Measurements from ENCODE around the gene COL18A1. TPM values are rescaled to one million over a fixed set of nuclear protein-coding genes. Genes with fewer than 3 reads are reported as not detected.

COL18A1 gene
- total RNA-seq, 1 donor from 2014 or later = 61.1 TPM

DNA sequence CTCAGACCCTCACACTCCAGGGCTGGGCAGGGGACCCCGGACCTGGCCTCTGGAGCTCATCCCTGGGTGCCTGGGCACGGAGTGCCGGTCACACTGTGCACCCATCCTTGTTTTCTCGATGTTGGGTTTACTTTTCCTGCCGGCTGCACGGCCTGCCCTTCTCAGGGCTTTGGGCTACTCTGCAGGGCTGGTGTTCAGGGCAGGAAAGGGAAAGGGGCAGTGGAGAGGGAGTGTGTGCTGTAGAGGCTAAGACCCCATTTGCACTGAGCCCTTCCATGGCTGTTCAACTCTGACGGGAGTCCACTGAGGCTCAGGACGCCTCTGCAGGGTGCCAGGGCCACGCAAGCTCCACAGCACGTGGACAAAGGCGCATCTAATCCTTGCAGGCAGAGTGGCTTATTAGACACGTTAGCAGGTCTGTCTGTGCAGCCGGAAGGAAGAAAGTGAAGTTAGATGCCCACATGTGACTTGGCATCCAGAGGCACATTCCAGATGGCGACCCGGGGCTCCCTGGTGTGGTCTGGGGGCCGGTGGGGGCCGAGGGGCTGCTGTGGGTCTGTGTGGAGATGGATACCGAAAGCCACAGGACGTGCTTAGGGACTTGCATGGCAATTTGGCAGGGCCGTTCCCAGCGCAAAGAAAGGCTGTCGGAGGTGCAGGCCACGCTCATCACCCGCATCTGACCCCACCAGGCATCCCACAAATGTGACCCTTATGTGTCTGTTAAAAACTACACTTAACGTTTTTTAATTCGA lies 33.6 kb downstream of the COL18A1 start:
- Mint-ChIP-seq H3K36me3 (ENCODE audit: low read depth, unreplicated experiment) (no peaks in the 10 kb centered on the region), H3K27me3 (ENCODE audit: unreplicated experiment) (peaks cover 2% of the 10 kb centered on the region), H3K9me3 (ENCODE audit: unreplicated experiment) (no peaks in the 10 kb centered on the region), H3K4me3 (ENCODE audit: unreplicated experiment) (no peak overlapping the region), H3K27ac (ENCODE audit: unreplicated experiment) (no peak overlapping the region), H3K4me1 (ENCODE audit: unreplicated experiment) (peaks cover 10% of the 10 kb centered on the region)
- TF ChIP-seq, protein P1, sequence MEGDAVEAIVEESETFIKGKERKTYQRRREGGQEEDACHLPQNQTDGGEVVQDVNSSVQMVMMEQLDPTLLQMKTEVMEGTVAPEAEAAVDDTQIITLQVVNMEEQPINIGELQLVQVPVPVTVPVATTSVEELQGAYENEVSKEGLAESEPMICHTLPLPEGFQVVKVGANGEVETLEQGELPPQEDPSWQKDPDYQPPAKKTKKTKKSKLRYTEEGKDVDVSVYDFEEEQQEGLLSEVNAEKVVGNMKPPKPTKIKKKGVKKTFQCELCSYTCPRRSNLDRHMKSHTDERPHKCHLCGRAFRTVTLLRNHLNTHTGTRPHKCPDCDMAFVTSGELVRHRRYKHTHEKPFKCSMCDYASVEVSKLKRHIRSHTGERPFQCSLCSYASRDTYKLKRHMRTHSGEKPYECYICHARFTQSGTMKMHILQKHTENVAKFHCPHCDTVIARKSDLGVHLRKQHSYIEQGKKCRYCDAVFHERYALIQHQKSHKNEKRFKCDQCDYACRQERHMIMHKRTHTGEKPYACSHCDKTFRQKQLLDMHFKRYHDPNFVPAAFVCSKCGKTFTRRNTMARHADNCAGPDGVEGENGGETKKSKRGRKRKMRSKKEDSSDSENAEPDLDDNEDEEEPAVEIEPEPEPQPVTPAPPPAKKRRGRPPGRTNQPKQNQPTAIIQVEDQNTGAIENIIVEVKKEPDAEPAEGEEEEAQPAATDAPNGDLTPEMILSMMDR (IDR thresholded peaks at IDR 0.05; ENCODE audit: unreplicated experiment) = no peak
- DNase-seq (ENCODE audit: low spot score) = no peak

DNA sequence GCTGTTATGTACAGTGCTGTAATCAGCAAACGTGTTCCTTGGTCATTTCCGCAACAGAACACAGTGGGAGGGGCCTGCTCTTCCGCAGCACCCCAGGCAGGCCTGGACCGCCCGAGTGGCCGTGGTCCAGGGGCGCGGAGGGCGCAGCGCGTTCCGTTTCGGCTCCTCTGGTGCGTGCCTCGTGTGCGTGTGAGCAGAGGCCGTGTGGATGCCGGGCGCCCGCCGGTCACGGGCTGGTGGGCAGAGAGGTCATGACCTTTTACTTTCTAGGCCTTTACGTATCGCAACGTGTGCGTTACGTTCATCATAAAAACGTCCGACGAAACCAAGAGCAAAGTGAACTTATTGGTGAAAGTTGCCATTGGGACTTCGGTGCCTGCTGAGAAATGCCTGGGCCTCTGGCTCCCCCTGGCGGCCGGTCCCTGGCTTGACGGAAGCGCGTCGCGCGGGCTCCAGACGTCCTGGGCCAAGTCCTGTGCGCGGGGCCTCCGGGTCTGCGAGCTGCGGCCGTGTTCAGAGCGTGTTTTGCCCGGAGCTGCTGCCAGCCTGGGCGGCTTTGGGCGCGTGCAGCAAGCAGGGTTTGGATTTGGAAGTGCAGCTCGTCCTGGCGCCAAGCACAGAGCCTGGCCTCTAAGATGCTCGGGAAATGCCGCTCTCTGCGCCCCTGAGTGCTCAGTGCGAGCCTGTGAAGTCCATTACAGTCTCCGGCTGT lies 34.4 kb downstream of the COL18A1 start:
- Mint-ChIP-seq H3K9me3 (ENCODE audit: unreplicated experiment) (no peaks in the 10 kb centered on the region), H3K36me3 (ENCODE audit: low read depth, unreplicated experiment) (no peaks in the 10 kb centered on the region), H3K4me1 (ENCODE audit: unreplicated experiment) (peaks cover 10% of the 10 kb centered on the region), H3K27ac (ENCODE audit: unreplicated experiment) (no peak overlapping the region), H3K4me3 (ENCODE audit: unreplicated experiment) (no peak overlapping the region), H3K27me3 (ENCODE audit: unreplicated experiment) (peaks cover 2% of the 10 kb centered on the region)
- peak; percentile 86 for DNase-seq (ENCODE audit: low spot score)
- TF ChIP-seq, protein P1 (IDR thresholded peaks at IDR 0.05; ENCODE audit: unreplicated experiment) = peak; percentile 99

DNA sequence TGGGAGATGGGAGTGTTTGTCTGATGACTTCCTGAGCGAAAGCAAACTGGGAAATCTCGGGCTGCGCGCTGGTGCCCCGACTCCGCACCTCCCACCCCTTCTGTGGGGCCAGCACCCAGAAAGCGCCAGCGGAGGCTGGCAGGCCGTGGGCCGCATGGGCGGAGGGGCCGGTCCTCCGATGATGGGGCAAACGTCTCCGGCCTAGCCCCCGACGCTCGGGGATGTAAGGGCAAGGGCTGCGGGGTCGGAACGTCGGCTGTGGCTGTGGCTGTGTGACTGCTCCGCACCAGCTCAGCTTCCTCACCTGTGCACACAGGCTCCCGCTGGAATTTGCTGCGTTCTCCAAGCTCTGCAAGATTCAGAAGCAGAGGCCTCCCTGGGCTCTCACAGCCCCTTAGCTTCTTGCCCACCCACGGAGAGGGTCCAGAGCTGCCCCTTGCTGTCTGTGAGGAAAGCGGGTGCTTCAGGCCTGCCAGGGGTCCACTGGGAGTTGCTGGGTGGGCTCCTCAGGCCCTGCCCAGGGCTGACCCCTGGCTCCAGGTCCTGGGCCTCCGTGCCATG lies 35.0 kb downstream of the COL18A1 start:
- Mint-ChIP-seq H3K4me3 (ENCODE audit: unreplicated experiment) (no peak overlapping the region), H3K27ac (ENCODE audit: unreplicated experiment) (no peak overlapping the region), H3K27me3 (ENCODE audit: unreplicated experiment) (peaks cover 2% of the 10 kb centered on the region), H3K9me3 (ENCODE audit: unreplicated experiment) (no peaks in the 10 kb centered on the region), H3K36me3 (ENCODE audit: low read depth, unreplicated experiment) (no peaks in the 10 kb centered on the region), H3K4me1 (ENCODE audit: unreplicated experiment) (peaks cover 7% of the 10 kb centered on the region)
- no peak for DNase-seq (ENCODE audit: low spot score)
- TF ChIP-seq, protein P1 (IDR thresholded peaks at IDR 0.05; ENCODE audit: unreplicated experiment) = no peak

DNA sequence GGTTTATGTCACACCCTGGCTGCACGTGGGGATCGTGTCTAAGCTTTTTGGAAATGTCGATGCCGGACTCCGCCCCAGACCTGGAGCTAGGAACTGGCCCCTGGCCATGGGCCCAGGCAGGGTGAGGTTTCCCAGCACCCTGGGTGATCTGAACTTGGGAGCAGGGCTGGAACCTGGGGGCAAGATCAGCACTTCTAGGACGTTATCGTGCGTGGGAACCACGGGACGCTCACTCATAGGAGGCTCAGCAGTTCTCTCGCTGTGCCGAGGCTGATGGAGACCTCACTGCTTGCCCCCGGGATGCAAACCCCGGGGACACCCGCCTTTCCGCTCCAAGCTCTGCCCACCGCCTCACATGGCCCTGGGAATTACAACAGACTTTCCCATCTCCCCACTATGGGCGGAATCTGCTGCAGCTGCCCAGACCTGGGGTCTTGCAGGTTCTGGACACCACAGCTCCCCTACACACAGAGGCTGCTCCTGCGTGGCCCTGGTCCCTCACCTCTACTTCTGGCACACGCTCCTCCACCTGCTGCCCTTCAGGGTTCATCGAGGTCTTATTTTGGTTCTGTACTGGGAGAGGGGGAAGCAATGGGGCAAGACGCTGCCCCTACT lies 35.9 kb downstream of the COL18A1 start:
- no peaks in the 10 kb centered on the region for H3K36me3 Mint-ChIP-seq (ENCODE audit: low read depth, unreplicated experiment)
- no peak overlapping the region for H3K4me3 Mint-ChIP-seq (ENCODE audit: unreplicated experiment)
- no peak for DNase-seq (ENCODE audit: low spot score)
- TF ChIP-seq, protein P1 (IDR thresholded peaks at IDR 0.05; ENCODE audit: unreplicated experiment) = no peak
- H3K27me3 Mint-ChIP-seq (ENCODE audit: unreplicated experiment) = peaks cover 2% of the 10 kb centered on the region
- no peak overlapping the region for H3K27ac Mint-ChIP-seq (ENCODE audit: unreplicated experiment)
- H3K4me1 Mint-ChIP-seq (ENCODE audit: unreplicated experiment) = peaks cover 5% of the 10 kb centered on the region
- H3K9me3 Mint-ChIP-seq (ENCODE audit: unreplicated experiment) = no peaks in the 10 kb centered on the region

Measured in endothelial cell (in vitro differentiated cells).